ENCODE measurements around the gene HSPB6. TPM values are rescaled to one million over a fixed set of nuclear protein-coding genes. Genes with fewer than 3 reads are reported as not detected.
A peak's percentile ranks its signal among the peaks of the same experiment; 100 is the strongest.

HSPB6 gene
- total and polyA plus RNA-seq, 2 donors from 2014 or later, result 53.1 to 64.3 TPM

- Histone ChIP-seq H3K9me3 (ENCODE audit: control insufficient read depth in 2 of 3, insufficient read depth in 1 of 3, low read length in 3 of 3) (no peaks in the 10 kb centered on the region), H3K4me1 (ENCODE audit: control insufficient read depth in 2 of 3, insufficient read depth in 2 of 3, low read depth in 1 of 3, low read length in 3 of 3) (no peaks in the 10 kb centered on the region), H3K9ac (ENCODE audit: low read length in 3 of 3) (no peak overlapping the region), H3K36me3 (ENCODE audit: control insufficient read depth in 2 of 3, insufficient read depth in 3 of 3, low read length in 3 of 3) (peaks cover 2 to 58% (median 36%) of the 10 kb centered on the region in 3 donors), H3K27me3 (ENCODE audit: control insufficient read depth, insufficient read depth, low read length) (no peaks in the 10 kb centered on the region), H3K4me3 (ENCODE audit: low read length in 3 of 3) (no peak overlapping the region), H3K27ac (ENCODE audit: low read depth in 2 of 2, low read length in 2 of 2) (no peak overlapping the region)
- intact Hi-C loops (cut with DNase I), result no loop called here
- no peak for TF ChIP-seq CTCF (IDR thresholded peaks at IDR 0.05; ENCODE audit: borderline replicate concordance, extremely low read depth, insufficient read depth)
- FAIRE-seq (no peak), DNase-seq (peak in 1 of 5 donors; percentile 75)
These were observed 23.4 kb downstream of the HSPB6 start for GRCh38 chr19:35733180-35734125.

- DNase-seq, result peak in 1 of 5 donors; percentile 71
- intact Hi-C loops (cut with DNase I), result no loop called here
- H3K36me3 ChIP-seq (ENCODE audit: control insufficient read depth in 2 of 3, insufficient read depth in 3 of 3, low read length in 3 of 3), result peaks cover 0 to 58% (median 28%) of the 10 kb centered on the region in 3 donors
- no peak overlapping the region for H3K4me3 ChIP-seq (ENCODE audit: low read length in 3 of 3)
- H3K27me3 ChIP-seq (ENCODE audit: control insufficient read depth, insufficient read depth, low read length), result no peaks in the 10 kb centered on the region
- H3K4me1 ChIP-seq (ENCODE audit: control insufficient read depth in 2 of 3, insufficient read depth in 2 of 3, low read depth in 1 of 3, low read length in 3 of 3), result no peaks in the 10 kb centered on the region
- no peaks in the 10 kb centered on the region for H3K9me3 ChIP-seq (ENCODE audit: control insufficient read depth in 2 of 3, insufficient read depth in 1 of 3, low read length in 3 of 3)
- H3K27ac ChIP-seq (ENCODE audit: low read depth in 2 of 2, low read length in 2 of 2), result no peak overlapping the region
- no peak for FAIRE-seq
- TF ChIP-seq CTCF (IDR thresholded peaks at IDR 0.05; ENCODE audit: borderline replicate concordance, extremely low read depth, insufficient read depth), result no peak
- no peak overlapping the region for H3K9ac ChIP-seq (ENCODE audit: low read length in 3 of 3)
These were observed 24.2 kb downstream of the HSPB6 start for GRCh38 chr19:35732540-35733179.

- intact Hi-C loops (cut with DNase I), result no loop called here
- peaks cover 0 to 63% (median 31%) of the 10 kb centered on the region in 3 donors for H3K36me3 ChIP-seq (ENCODE audit: control insufficient read depth in 2 of 3, insufficient read depth in 3 of 3, low read length in 3 of 3)
- H3K27me3 ChIP-seq (ENCODE audit: control insufficient read depth, insufficient read depth, low read length), result no peaks in the 10 kb centered on the region
- TF ChIP-seq CTCF (IDR thresholded peaks at IDR 0.05; ENCODE audit: borderline replicate concordance, extremely low read depth, insufficient read depth), result no peak
- H3K9me3 ChIP-seq (ENCODE audit: control insufficient read depth in 2 of 3, insufficient read depth in 1 of 3, low read length in 3 of 3), result no peaks in the 10 kb centered on the region
- H3K27ac ChIP-seq (ENCODE audit: low read depth in 2 of 2, low read length in 2 of 2), result no peak overlapping the region
- H3K4me1 ChIP-seq (ENCODE audit: control insufficient read depth in 2 of 3, insufficient read depth in 2 of 3, low read depth in 1 of 3, low read length in 3 of 3), result no peaks in the 10 kb centered on the region
- H3K4me3 ChIP-seq (ENCODE audit: low read length in 3 of 3), result no peak overlapping the region
- FAIRE-seq (no peak), DNase-seq (no peak)
- H3K9ac ChIP-seq (ENCODE audit: low read length in 3 of 3), result no peak overlapping the region
These were observed 24.9 kb downstream of the HSPB6 start for GRCh38 chr19:35731779-35732405.

Data from kidney (tissue), 14 donors.